Breast epithelium (tissue), 4 donors: ENCODE data around the gene PTPRG. TPM values are rescaled to one million over a fixed set of nuclear protein-coding genes. Genes with fewer than 3 reads are reported as not detected.

Experiments used
- DNase-seq, 2 donors: peaks; one replicate each; pipeline ENCODE4 v3.0.0-alpha.2; 2019; ENCODE audit warnings: low spot score in 2 of 2
- H3K27ac ChIP-seq, 2 donors: fragments of 200-600 bp; sonication (generic) in 1 of 2; one replicate each; pipeline ENCODE4 v1.5.1; 2016 to 2019; ENCODE audit warnings: mild to moderate bottlenecking in 1 of 2
- H3K27me3 ChIP-seq, 2 donors: fragments of 200-600 bp; sonication (generic) in 1 of 2; one replicate each; pipeline versions ENCODE4 v1.5.1 to v1.6.0; 2017 to 2019; ENCODE audit warnings: control low read depth in 1 of 2, mild to moderate bottlenecking in 1 of 2
- H3K36me3 ChIP-seq: fragments of 200-600 bp; one replicate; pipeline ENCODE4 v1.5.1; 2019
- H3K4me1 ChIP-seq, 2 donors: fragments of 200-600 bp; sonication (generic); one replicate each; pipeline ENCODE4 v1.5.1; 2016 to 2019; ENCODE audit warnings: control low read depth in 1 of 2
- H3K4me3 ChIP-seq, 3 donors: fragments of 200-600 bp; sonication (generic); 1 replicate in 2 of 3; 2 replicates in 1 of 3; pipeline ENCODE4 v1.5.1; 2016 to 2019; ENCODE audit warnings: mild to moderate bottlenecking in 3 of 3, moderate library complexity in 2 of 3
- H3K9me3 ChIP-seq, 2 donors: fragments of 200-600 bp; sonication (generic) in 1 of 2; one replicate each; pipeline ENCODE4 v1.5.1; 2016 to 2019; ENCODE audit warnings: control low read depth in 1 of 2
- POLR2A ChIP-seq: fragments of 450-650 bp; IDR thresholded peaks from one replicate; pipeline ENCODE4 v1.6.1; 2016; ENCODE audit warnings: antibody characterized with exemption, mild to moderate bottlenecking, moderate library complexity
- POLR2AphosphoS5 ChIP-seq, 3 donors: sonication (generic); formaldehyde crosslinking; IDR thresholded peaks; one replicate each; pipeline ENCODE4 v1.6.1; 2017; ENCODE audit warnings: antibody characterized with exemption in 3 of 3
- intact Hi-C: fragments of 100-400 bp; cut with DNase I; formaldehyde crosslinking; loops from one replicate; pipeline ENCODE4 v1.15.1; 2023; ENCODE audit warnings: low total_unique reads
- total RNA-seq, 3 donors: library from RNA; depleted of rRNA; stranded (reverse); fragments of >200 nt; gene quantifications; one replicate each; pipeline ENCODE4 v1.1.0, GENCODE V29; 2016
- TF ChIP-seq, protein P1 (sequence below), 3 donors: fragments of 450-650 bp; IDR thresholded peaks; one replicate each; pipeline ENCODE4 v1.5.1; 2016 to 2017; ENCODE audit warnings: antibody characterized with exemption in 3 of 3, mild to moderate bottlenecking in 3 of 3, moderate library complexity in 3 of 3

PTPRG gene
- total RNA-seq, 3 donors from 2014 or later, result 42.3 to 179 (median 61.6) TPM

- TF ChIP-seq, protein P1, sequence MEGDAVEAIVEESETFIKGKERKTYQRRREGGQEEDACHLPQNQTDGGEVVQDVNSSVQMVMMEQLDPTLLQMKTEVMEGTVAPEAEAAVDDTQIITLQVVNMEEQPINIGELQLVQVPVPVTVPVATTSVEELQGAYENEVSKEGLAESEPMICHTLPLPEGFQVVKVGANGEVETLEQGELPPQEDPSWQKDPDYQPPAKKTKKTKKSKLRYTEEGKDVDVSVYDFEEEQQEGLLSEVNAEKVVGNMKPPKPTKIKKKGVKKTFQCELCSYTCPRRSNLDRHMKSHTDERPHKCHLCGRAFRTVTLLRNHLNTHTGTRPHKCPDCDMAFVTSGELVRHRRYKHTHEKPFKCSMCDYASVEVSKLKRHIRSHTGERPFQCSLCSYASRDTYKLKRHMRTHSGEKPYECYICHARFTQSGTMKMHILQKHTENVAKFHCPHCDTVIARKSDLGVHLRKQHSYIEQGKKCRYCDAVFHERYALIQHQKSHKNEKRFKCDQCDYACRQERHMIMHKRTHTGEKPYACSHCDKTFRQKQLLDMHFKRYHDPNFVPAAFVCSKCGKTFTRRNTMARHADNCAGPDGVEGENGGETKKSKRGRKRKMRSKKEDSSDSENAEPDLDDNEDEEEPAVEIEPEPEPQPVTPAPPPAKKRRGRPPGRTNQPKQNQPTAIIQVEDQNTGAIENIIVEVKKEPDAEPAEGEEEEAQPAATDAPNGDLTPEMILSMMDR (IDR thresholded peaks at IDR 0.05), result no peak
- peak; percentile 45 to 94 (median 63) for TF ChIP-seq POLR2AphosphoS5 (IDR thresholded peaks at IDR 0.05)
- DNase-seq, result peak in 1 of 2 donors; percentile 42
- no peaks in the 10 kb centered on the region for H3K9me3 ChIP-seq
- peaks cover 0 to 9% of the 10 kb centered on the region in 2 donors for H3K4me1 ChIP-seq
- peak overlapping the region; percentile 52 to 71 for H3K27ac ChIP-seq
- intact Hi-C loops, result no loop called here
- H3K4me3 ChIP-seq, result peak overlapping the region in 1 of 3 donors; percentile 7
- no peaks in the 10 kb centered on the region for H3K36me3 ChIP-seq
- no peaks in the 10 kb centered on the region for H3K27me3 ChIP-seq
Measured at GRCh38 chr3:62159709-62160092, 598.3 kb downstream of the PTPRG start.

DNA sequence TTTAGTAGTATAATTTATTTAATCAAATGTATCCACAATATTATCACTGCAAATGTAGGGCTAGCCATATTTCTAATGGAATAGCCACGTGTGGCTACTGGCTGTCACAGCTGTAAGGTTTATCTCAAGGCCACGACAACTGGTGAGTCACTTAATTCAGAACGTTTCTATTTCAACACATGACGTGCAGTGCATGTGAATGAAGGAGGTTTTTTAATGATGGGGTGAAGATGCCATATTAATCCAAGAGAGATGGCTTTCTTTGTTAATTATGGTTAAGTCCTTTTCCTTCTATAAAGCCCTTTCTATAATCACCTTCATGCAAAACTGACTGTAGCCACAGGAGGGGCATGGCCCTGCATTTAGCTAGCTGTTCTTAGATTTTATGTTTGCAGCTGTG is 600.0 kb downstream of the PTPRG start:
- Histone ChIP-seq H3K4me1 (peaks cover 0 to 4% of the 10 kb centered on the region in 2 donors), H3K36me3 (no peaks in the 10 kb centered on the region), H3K4me3 (no peak overlapping the region), H3K27ac (no peak overlapping the region), H3K27me3 (no peaks in the 10 kb centered on the region), H3K9me3 (no peaks in the 10 kb centered on the region)
- intact Hi-C loops, result no loop called here
- TF ChIP-seq POLR2AphosphoS5 (IDR thresholded peaks at IDR 0.05) (no peak), POLR2A (no peak)
- TF ChIP-seq, protein P1 (IDR thresholded peaks at IDR 0.05), result no peak
- no peak for DNase-seq

GRCh38 chr3:62164196-62164595 is 602.8 kb downstream of the PTPRG start:
- TF ChIP-seq POLR2A (no peak), POLR2AphosphoS5 (IDR thresholded peaks at IDR 0.05) (no peak)
- TF ChIP-seq, protein P1 (IDR thresholded peaks at IDR 0.05), result no peak
- Histone ChIP-seq H3K9me3 (no peaks in the 10 kb centered on the region), H3K4me1 (no peaks in the 10 kb centered on the region), H3K27ac (no peak overlapping the region), H3K27me3 (no peaks in the 10 kb centered on the region), H3K36me3 (no peaks in the 10 kb centered on the region), H3K4me3 (no peak overlapping the region)
- no peak for DNase-seq
- intact Hi-C loops, result no loop called here

GRCh38 chr3:62164746-62165145 is 603.4 kb downstream of the PTPRG start:
- DNase-seq, result no peak
- no peaks in the 10 kb centered on the region for H3K36me3 ChIP-seq
- no peaks in the 10 kb centered on the region for H3K4me1 ChIP-seq
- H3K27me3 ChIP-seq, result no peaks in the 10 kb centered on the region
- H3K4me3 ChIP-seq, result no peak overlapping the region
- no peaks in the 10 kb centered on the region for H3K9me3 ChIP-seq
- intact Hi-C loops, result no loop called here
- H3K27ac ChIP-seq, result no peak overlapping the region
- TF ChIP-seq, protein P1 (IDR thresholded peaks at IDR 0.05), result no peak
- TF ChIP-seq POLR2A, result no peak
- no peak for TF ChIP-seq POLR2AphosphoS5 (IDR thresholded peaks at IDR 0.05)

DNA sequence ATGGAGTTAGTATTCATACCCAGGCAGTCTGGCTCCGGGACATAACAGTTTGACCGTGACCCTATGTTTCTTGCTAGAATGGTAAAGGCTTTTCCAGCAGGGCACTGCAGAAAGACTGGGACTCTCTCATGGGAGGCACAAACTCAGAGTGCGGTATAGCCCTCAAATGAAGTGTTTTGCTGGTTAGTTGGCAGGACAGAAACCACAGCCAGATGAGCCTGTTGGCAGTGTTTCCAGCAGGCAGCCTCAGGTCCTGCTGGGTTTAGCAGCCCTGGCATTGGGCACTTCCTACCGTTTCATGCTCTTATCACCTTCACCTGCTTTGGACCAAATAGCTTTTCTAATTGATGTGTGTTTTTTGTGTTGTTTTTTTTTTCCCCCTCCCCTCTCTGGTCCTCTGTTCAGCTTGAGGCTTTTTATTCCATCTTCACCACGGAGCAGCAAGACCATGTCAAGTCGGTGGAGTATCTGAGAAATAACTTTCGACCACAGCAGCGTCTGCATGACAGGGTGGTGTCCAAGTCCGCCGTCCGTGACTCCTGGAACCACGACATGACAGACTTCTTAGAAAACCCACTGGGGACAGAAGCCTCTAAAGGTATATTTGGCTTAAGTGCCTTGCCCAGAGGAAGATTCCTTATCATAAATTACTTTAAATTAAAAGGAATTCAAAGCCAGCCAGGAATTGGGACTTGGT is 606.3 kb downstream of the PTPRG start:
- no peak for DNase-seq
- intact Hi-C loops, result no loop called here
- H3K27ac ChIP-seq, result no peak overlapping the region
- no peak overlapping the region for H3K4me3 ChIP-seq
- TF ChIP-seq, protein P1 (IDR thresholded peaks at IDR 0.05), result no peak
- TF ChIP-seq POLR2A, result no peak
- no peak for TF ChIP-seq POLR2AphosphoS5 (IDR thresholded peaks at IDR 0.05)
- H3K9me3 ChIP-seq, result no peaks in the 10 kb centered on the region
- H3K36me3 ChIP-seq, result no peaks in the 10 kb centered on the region
- H3K4me1 ChIP-seq, result no peaks in the 10 kb centered on the region
- H3K27me3 ChIP-seq, result no peaks in the 10 kb centered on the region
